ENCODE measurements around the gene TXNRD1.

Gene TXNRD1

GRCh38 chr12:104353012-104353981, 137.7 kb downstream of the TXNRD1 start:
- no peak for DNase-seq

DNA sequence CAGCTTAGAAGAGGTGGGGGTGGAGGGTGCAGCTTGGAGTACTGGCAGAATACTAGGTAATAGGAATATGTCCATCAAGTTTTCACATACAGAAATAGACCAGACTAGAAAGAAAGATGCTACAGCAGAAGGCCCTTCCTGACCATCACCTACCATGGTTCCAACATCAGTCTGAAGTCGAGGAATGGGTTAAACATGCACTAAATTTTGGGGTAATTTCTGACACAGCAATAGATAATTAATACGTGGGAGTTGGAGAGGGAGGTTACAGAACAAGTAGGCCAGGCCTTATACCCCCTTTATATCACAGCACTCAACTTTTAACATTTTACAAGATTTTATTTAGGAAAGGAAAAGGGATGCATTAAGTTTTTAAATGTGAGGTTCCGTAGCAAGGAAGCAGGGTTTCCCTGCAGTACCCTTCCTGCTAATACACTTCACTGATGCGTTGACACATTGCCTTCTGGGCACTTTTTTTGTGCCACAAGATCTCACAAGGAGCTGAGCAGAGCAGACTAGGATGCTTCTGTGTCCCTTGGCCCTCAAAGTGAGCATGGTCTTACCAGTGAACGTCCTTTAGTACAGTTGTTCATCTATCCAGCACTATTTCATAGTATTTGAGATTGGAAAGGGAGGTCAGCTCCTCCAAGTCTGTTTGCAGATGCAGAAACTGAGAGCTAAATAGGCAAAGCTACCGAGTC, 138.7 kb downstream of the TXNRD1 start:
- no peak for DNase-seq

- DNase-seq, result no peak
These were observed 139.4 kb downstream of the TXNRD1 start for GRCh38 chr12:104354868-104355570.

DNA sequence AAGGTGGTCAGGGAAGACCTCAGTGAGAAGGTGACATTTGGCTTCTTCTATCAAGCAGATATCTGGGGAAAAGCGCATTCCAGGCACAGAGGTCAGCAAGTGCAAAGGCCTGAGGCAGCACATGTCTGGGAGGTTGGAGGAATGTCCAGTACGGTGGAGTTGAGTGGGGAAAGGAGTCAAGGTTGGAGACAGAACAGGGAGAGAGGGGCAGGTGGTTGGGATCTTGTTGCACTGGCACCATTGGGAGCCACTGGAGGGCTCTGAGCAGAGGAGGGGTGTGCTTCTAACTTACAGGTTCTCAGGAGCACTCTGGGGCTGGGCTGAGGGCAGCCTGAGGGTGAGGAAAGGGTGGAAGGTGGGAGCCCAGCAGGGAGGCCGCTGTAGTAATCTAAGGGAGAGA, 140.1 kb downstream of the TXNRD1 start:
- DNase-seq, result no peak

- no peak for DNase-seq
These were observed 140.9 kb downstream of the TXNRD1 start for GRCh38 chr12:104356231-104357115.

DNA sequence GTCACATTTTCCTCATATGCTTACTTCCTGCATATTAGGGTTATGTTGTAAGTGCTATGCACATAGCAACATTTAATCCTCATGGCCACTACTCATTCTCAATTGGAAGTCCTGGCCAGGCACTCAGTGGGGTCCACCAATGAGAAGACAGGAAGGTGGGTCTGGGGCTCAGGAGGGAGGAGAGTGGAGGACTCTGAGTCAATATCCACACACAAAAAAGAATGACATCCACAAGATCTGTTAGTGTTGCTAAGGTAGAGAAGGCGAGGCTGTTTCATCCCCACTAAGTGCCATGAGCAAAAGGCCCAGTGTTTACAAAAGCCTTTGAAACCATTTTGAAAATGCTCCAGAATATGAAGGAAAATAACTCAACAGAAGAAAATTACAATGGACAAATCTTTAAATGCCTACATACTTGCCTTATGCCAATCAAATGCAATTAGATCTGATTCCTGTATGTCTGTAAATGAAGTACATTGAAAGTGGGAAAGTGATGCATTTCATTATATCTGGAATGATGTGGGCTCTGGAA, 141.9 kb downstream of the TXNRD1 start:
- DNase-seq, result no peak

DNA sequence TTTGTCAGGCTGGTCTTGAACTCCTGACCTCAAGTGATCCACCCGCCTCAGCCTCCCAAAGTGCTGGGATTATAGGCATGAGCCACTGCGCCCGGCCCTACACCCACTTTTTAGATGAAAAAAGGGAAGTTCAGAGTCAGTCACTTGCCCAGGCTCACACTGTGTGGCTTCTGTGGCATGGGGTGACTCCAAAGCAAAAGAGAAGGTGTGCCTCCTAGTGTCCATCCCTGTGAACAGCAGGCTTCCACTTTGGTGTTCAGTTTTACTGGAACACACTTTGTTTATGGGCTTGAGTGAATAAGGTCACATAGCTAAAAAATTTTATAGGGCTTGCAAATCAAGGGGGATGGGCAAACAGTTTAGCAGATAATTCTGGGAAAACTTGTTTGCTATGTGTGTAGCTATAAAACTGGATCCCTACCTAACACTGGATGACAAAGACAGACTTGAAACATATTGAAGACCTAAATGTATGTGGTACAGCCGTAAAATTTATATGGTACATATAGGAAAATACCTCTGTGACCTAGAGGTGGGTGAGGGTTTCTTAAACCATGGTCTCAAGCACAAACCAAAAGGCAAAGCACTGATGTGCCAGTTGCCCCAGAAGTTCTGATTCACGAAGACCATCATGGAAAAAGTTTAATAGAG, 142.9 kb downstream of the TXNRD1 start:
- DNase-seq, result peak; percentile 41

- DNase-seq, result no peak
These were observed 143.6 kb downstream of the TXNRD1 start for GRCh38 chr12:104359216-104359615.

GRCh38 chr12:104360157-104360556, 144.6 kb downstream of the TXNRD1 start:
- DNase-seq, result no peak

DNA sequence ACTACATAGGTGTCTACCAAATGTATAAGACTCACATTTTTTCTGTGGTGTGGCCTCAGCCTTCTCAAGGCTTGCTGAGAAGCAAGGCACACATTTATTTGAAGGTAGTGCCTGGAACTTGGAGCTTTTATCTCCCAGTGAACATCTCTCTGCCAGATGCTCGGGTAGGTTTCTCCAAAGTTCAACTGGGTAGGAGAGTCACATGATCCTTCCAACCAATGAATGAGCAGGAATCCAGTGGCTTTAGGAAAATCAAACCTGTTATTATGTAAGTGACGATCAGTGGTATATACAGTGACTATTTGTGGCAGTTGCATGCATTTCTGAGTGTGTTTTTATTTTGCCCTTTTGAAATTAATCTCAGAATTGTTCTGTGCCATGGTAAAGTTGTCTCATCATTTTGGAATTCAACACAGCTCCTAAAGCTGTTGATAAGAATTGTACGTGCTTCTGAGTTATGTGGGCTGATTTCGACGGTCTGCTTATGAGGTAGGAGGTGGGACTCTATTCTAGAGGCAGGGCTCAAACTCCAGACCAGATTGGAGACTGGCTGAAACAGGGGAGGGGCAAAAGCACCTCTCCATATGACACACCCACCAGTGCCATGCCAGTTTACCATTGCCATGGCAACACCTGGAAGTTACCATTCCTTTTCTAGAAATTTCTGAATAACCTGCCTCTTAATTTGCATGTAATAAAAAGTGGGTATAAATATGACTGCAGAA, 145.6 kb downstream of the TXNRD1 start:
- DNase-seq, result no peak

DNA sequence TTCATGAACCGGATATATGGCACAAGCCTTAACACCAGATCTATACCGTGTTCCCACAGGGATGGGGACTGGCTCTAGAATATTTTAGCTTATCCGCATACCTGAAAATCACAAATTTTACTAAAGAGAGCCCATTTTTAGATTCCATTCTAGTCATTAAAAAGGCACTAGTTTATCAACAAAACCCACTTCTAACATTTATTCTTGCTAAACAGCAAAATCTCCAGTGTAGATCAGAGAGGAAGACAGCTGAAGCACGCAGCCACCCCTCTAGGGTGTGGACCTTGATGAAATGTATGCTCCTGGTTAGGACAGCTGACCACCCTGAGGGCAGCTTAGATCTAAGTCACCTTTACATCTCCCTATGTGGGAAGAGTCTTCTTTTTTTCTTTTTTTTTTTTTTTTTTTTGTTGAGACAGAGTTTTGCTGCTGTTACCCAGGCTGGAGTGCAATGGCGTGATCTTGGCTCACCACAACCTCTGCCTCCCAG, 150.4 kb downstream of the TXNRD1 start:
- no peak for DNase-seq

DNA sequence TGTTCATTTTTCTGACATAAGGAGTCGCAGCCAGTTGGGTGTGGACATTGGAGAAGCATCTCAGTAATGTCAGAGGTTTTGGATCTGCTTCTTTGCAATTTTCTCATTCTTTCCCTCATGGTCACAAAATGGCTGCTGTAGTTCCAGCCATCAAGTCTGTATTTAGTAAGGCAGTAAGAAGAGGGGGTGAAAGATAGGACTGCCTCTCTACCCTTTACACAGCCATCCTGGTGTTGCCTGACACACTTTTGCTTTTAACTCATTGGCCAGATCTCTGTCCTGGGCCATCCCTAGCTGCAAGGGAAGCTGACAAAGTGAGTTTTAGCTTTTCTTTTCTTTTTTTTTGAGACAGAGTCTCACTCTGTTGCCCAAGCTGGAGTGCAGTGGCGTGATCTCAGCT, 154.1 kb downstream of the TXNRD1 start:
- no peak for DNase-seq

DNA sequence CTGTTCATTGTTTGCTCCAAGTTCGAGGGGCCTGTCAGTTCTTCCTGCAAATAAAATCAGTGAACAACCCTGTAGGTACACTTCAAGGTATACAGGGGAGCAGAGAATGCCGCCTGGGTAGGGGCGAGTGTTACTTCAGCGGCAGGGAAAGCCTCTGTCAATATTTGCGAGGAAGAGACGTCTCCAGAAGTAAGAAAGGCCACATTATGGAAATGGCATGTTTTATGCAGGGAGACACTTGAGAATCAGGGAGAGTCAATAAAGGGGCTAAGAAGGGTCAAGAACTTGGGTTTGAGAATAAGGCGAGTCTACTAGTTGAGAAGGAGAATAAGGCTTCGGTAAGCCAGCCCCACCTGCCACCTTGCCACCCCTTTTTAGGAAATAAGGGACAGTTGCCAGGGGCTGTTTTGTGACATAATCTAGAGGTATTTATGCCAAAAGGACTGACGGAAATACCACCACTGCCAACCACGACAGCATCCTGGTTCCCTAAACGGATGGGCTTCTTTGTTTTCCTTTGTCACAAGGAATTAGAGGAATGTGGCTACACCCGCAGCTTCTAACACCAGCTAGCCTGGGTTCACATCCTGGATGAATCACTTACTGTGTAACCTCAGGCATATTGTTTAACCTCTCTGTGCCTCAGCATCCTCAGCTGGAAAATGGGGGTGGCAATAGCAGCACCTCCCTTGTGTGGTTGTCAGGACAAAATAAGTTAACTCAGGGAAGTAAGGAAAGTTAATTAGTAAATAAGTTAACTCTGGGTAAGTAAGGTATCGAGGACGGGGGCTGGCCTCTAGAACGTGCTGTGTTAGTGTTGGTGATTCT, 155.7 kb downstream of the TXNRD1 start:
- no peak for DNase-seq

- DNase-seq, result no peak
These were observed 156.6 kb downstream of the TXNRD1 start for GRCh38 chr12:104372061-104372720.

DNA sequence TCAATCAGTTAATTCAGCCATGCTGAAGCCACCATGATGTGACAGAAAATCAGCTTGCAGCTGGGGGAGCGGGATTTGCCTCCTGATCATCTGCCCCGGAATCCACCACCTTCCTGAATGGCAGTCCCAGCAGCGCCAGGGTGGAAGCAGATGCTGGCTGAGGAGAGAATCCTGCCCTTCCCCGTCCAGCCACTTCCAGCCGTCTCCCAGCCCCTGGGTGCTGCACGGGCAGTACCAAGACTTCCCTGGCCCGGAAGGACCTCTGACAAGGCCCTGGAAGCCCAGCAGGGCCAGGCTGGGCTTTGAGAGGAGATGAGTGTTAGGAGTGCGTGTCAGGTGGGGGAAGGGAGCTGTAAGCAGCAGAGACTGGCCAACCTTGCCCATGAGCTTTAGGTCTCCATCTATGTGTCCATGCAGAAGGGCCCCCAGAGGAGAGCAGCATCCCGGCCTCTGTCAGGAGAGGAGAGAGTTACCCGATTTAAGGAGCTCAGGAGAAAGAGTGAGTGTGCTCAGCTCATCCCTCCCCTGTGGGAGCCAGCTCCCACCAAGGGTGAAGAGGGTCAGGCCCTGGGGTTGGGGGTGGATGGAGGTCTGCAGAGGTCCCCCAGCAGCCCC, 157.2 kb downstream of the TXNRD1 start:
- no peak for DNase-seq

- DNase-seq, result no peak
These were observed 158.5 kb downstream of the TXNRD1 start for GRCh38 chr12:104374071-104374470.

DNA sequence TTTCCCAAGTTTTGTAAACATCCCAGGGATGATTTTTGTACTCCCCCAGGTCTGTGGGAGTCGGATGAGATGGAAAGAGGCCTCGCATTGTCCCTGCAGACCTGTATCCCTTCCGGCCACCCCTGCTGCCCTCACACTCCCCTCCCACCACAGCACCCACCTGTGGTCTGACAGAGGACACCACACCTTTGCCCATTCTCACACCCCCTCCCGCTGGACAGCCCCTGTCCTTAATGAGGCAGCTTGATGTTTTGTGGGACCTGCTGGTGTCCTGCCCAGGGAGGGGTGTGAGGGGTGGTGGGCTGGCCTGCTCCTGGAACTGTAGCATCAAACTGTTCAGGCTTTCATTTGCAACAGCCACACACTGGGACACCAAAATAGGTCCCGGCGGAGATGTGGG, 159.2 kb downstream of the TXNRD1 start:
- no peak for DNase-seq

DNA sequence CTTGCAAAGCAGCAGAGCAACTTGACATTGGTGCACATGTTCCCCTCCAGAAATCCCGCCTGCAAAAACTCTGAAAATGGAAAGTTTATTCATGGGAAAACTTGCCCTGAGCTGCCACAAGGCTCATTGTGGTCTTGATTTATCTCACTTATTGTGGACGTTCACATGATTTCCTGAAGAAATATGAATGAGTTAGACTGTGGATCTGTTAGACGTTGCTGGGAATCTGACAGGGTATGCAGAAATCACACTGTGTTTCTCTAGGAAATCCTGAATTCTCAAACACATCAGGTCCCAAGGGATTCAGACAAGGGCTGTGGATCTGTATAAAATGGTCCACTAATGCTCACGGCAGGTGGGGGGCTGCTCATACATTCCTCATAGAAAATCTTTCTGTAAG, 160.2 kb downstream of the TXNRD1 start:
- no peak for DNase-seq
